Smooth muscle cell (in vitro differentiated cells): ENCODE results near the gene CSNK1E. TPM values are rescaled to one million over a fixed set of nuclear protein-coding genes. Genes with fewer than 3 reads are reported as not detected.

Source experiments
- DNase-seq: peaks from one replicate; lab custom pipeline; 2025; ENCODE audit not compliant: unreplicated experiment; lab: John Stamatoyannopoulos, UW
- H2AFZ ChIP-seq: fragments of 200-600 bp; sonication (generic); 2 replicates; pipeline ENCODE4 v1.6.0; 2016; ENCODE audit warnings: antibody characterized with exemption, low read depth, mild to moderate bottlenecking
- H3F3A ChIP-seq: fragments of 200-600 bp; sonication (generic); 2 replicates; pipeline ENCODE4 v1.6.0; 2017; ENCODE audit warnings: antibody characterized with exemption, low read depth
- H3K27ac ChIP-seq: fragments of 200-600 bp; sonication (generic); 2 replicates; pipeline ENCODE4 v1.5.1; 2016; ENCODE audit warnings: low read depth, mild to moderate bottlenecking
- H3K27me3 ChIP-seq: fragments of 200-600 bp; sonication (generic); 2 replicates; pipeline ENCODE4 v1.6.1; 2016; ENCODE audit warnings: low read depth, mild to moderate bottlenecking
- H3K36me3 ChIP-seq: fragments of 200-600 bp; sonication (generic); 2 replicates; pipeline ENCODE4 v1.5.1; 2016; ENCODE audit warnings: low read depth
- H3K4me1 ChIP-seq: fragments of 200-600 bp; sonication (generic); 2 replicates; pipeline ENCODE4 v1.5.1; 2016; ENCODE audit warnings: low read depth
- H3K4me2 ChIP-seq: fragments of 200-600 bp; sonication (generic); 2 replicates; pipeline ENCODE4 v1.6.0; 2016; ENCODE audit warnings: mild to moderate bottlenecking
- H3K4me3 ChIP-seq: fragments of 200-600 bp; sonication (generic); 2 replicates; pipeline ENCODE4 v1.5.1; 2016; ENCODE audit warnings: mild to moderate bottlenecking
- H3K79me2 ChIP-seq: fragments of 200-600 bp; sonication (generic); 2 replicates; pipeline ENCODE4 v1.6.0; 2016; ENCODE audit warnings: low read depth, mild to moderate bottlenecking
- H3K9ac ChIP-seq: fragments of 200-600 bp; sonication (generic); 2 replicates; pipeline ENCODE4 v1.6.0; 2016; ENCODE audit warnings: low read depth
- H3K9me3 ChIP-seq: fragments of 200-600 bp; sonication (generic); replicated peaks from 2 replicates; pipeline ENCODE4 v1.5.1; 2016; ENCODE audit warnings: low read depth
- H4K20me1 ChIP-seq: fragments of 200-600 bp; sonication (generic); 2 replicates; pipeline ENCODE4 v1.6.0; 2016; ENCODE audit warnings: low read depth
- WGBS: methylation state at CpG from one replicate; pipeline ENCODE4 v1.1.7; 2016; ENCODE audit warnings: low lambda C conversion rate; 5-methylcytosine and 5-hydroxymethylcytosine counted together
- polyA plus RNA-seq: library from polyadenylated mRNA; unstranded; fragments of >200 nt; fragmentation: Nextera tagmentation; extraction: Ambion mirVana; gene quantifications from 2 replicates; pipeline ENCODE4 v1.2.1, GENCODE V29; 2016
- total RNA-seq: library from RNA; depleted of rRNA; stranded (reverse); fragments of >200 nt; gene quantifications from 2 replicates; pipeline ENCODE4 v1.2.3, GENCODE V29; 2014
- TF ChIP-seq, protein P1 (sequence below): fragments of 200-600 bp; sonication (generic); IDR thresholded peaks from 2 replicates; pipeline ENCODE4 v1.5.1; 2017; ENCODE audit warnings: borderline replicate concordance, mild to moderate bottlenecking, antibody characterized with exemption; ENCODE audit not compliant: insufficient read depth, poor library complexity, severe bottlenecking

Gene CSNK1E
- total and polyA plus RNA-seq, 2 experiments from 2014 or later: 94.7 to 154 TPM

DNA sequence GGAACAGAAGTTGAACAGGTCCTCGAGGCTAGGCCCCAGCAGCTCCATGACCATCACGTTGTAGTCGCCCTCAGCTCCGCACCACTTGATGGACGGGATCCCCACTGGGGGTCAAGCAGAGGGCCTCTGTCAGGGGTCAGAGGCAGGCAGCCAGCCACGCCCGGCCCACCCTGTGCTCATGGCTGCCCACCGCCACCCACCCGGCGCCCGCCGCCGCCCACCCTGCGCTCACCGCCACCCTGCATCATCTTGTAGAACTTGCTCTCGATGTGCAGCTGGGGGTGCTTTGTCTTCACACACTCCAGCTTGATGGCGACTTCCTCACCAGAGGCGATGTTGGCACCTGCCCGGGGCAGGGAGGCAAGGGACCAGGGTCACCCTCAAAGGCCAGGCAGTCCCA, 14.3 kb downstream of the CSNK1E start:
- Histone ChIP-seq H4K20me1 (peaks cover 100% of the 10 kb centered on the region), H3K36me3 (no peaks in the 10 kb centered on the region), H3K4me3 (no peak overlapping the region), H2AFZ (no peak overlapping the region), H3K27ac (no peak overlapping the region), H3K9me3 (no peaks in the 10 kb centered on the region), H3K4me2 (no peak overlapping the region), H3K79me2 (peaks cover 68% of the 10 kb centered on the region), H3K9ac (no peak overlapping the region), H3F3A (peaks cover 13% of the 10 kb centered on the region), H3K27me3 (no peaks in the 10 kb centered on the region), H3K4me1 (no peaks in the 10 kb centered on the region)
- TF ChIP-seq, protein P1, sequence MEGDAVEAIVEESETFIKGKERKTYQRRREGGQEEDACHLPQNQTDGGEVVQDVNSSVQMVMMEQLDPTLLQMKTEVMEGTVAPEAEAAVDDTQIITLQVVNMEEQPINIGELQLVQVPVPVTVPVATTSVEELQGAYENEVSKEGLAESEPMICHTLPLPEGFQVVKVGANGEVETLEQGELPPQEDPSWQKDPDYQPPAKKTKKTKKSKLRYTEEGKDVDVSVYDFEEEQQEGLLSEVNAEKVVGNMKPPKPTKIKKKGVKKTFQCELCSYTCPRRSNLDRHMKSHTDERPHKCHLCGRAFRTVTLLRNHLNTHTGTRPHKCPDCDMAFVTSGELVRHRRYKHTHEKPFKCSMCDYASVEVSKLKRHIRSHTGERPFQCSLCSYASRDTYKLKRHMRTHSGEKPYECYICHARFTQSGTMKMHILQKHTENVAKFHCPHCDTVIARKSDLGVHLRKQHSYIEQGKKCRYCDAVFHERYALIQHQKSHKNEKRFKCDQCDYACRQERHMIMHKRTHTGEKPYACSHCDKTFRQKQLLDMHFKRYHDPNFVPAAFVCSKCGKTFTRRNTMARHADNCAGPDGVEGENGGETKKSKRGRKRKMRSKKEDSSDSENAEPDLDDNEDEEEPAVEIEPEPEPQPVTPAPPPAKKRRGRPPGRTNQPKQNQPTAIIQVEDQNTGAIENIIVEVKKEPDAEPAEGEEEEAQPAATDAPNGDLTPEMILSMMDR: no peak
- 97% methylated on average over 19 of the region's 19 CpGs for WGBS
- DNase-seq: no peak

DNA sequence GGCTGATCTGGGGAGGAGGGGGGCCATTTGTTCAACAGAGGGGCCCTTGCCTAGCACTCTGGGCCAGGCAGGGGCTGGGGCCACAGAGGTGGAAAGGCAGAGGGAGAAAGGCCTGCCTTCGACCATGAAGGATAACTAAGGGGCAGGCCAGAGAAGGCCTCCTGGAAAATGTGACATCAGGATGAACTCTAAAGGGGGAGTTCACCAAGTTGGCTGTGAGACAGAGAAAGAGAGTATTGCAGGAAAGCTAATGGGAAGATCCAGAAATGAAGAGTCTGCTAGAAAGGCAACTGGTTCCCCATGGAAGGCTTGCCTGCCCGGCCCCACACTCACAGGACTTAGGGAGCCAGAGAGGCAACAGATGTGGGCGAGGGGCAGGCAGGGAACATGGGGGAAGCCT, 16.3 kb downstream of the CSNK1E start:
- 98% methylated on average over 3 of the region's 3 CpGs for WGBS
- Histone ChIP-seq H3F3A (no peaks in the 10 kb centered on the region), H3K4me2 (no peak overlapping the region), H3K4me1 (no peaks in the 10 kb centered on the region), H3K27me3 (no peaks in the 10 kb centered on the region), H2AFZ (no peak overlapping the region), H3K79me2 (peaks cover 58% of the 10 kb centered on the region), H3K36me3 (no peaks in the 10 kb centered on the region), H3K27ac (peak overlapping the region; percentile 85), H3K9me3 (no peaks in the 10 kb centered on the region), H3K4me3 (no peak overlapping the region), H3K9ac (no peak overlapping the region), H4K20me1 (peaks cover 100% of the 10 kb centered on the region)
- TF ChIP-seq, protein P1: no peak
- no peak for DNase-seq

DNA sequence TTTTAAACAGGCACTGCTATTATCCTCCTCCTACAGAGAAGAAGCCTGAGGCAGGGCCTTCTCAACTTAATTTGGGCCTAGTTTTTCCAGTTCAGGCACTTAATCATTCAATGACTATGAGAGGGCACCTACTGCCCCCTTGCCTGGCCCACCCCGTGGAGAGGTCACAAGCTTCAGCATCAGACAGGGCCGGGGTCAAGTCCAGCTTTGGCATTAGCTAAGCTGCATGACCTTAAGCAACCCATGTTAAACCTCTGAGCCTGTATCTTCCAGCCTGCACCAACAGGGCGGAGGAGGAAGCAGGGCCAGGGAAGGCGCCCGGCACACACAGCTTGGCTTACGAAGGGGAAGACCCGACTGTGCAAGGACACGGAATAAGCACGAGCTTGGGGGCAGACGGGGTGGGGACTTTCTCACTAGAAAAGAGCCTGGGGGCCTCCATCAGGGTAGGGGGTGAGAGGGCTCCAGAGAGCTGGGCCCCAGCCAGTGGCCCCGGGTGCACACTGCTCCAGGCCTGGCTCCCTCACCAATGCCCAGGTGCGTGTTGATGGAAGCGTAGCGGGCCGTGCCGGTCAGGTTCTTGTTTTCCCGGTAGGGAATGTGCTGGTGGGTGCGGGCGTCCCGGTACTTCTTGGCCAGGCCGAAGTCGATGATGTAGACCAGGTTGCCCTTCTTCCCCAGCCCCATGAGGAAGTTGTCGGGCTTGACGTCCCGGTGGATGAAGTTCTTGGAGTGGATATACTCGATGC, 16.9 kb downstream of the CSNK1E start:
- no peak overlapping the region for H3K9ac ChIP-seq
- no peak for DNase-seq
- no peak overlapping the region for H3K4me3 ChIP-seq
- H3K9me3 ChIP-seq: no peaks in the 10 kb centered on the region
- H3F3A ChIP-seq: no peaks in the 10 kb centered on the region
- no peaks in the 10 kb centered on the region for H3K36me3 ChIP-seq
- H3K27me3 ChIP-seq: no peaks in the 10 kb centered on the region
- H3K79me2 ChIP-seq: peaks cover 52% of the 10 kb centered on the region
- H4K20me1 ChIP-seq: peaks cover 100% of the 10 kb centered on the region
- no peak overlapping the region for H3K4me2 ChIP-seq
- H3K27ac ChIP-seq: peak overlapping the region; percentile 85
- TF ChIP-seq, protein P1: no peak
- no peak overlapping the region for H2AFZ ChIP-seq
- H3K4me1 ChIP-seq: no peaks in the 10 kb centered on the region
- WGBS: 92% methylated on average over 26 of the region's 26 CpGs

DNA sequence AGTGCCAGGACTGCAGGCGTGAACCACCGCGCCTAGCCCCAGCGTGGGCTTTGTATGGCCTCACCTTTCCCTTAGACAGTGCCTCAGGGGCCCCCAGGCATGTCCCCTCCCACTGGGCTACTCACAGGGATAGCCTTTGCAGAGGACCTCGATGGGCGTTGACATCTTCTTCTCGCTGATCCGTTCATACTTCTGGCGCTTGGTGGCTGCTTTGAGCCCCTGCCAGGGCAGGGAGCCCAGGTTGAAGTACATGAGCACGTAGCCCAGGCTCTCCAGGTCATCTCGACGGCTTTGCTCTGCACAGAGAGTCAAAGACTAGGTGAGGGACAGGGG, 17.5 kb downstream of the CSNK1E start:
- TF ChIP-seq, protein P1: no peak
- H3K4me3 ChIP-seq: no peak overlapping the region
- no peaks in the 10 kb centered on the region for H3K27me3 ChIP-seq
- no peaks in the 10 kb centered on the region for H3K9me3 ChIP-seq
- peaks cover 100% of the 10 kb centered on the region for H4K20me1 ChIP-seq
- H3K4me1 ChIP-seq: no peaks in the 10 kb centered on the region
- H2AFZ ChIP-seq: no peak overlapping the region
- no peaks in the 10 kb centered on the region for H3F3A ChIP-seq
- no peak overlapping the region for H3K4me2 ChIP-seq
- peak overlapping the region; percentile 85 for H3K27ac ChIP-seq
- 93% methylated on average over 12 of the region's 12 CpGs for WGBS
- H3K79me2 ChIP-seq: peaks cover 46% of the 10 kb centered on the region
- no peak for DNase-seq
- H3K36me3 ChIP-seq: no peaks in the 10 kb centered on the region
- H3K9ac ChIP-seq: peak overlapping the region; percentile 49
